ENCODE measurements around the gene AMH. TPM values are rescaled to one million over a fixed set of nuclear protein-coding genes. Genes with fewer than 3 reads are reported as not detected.

The AMH gene
- total RNA-seq, 2 experiments from 2014 or later, result 4.5 to 6.1 TPM

DNA sequence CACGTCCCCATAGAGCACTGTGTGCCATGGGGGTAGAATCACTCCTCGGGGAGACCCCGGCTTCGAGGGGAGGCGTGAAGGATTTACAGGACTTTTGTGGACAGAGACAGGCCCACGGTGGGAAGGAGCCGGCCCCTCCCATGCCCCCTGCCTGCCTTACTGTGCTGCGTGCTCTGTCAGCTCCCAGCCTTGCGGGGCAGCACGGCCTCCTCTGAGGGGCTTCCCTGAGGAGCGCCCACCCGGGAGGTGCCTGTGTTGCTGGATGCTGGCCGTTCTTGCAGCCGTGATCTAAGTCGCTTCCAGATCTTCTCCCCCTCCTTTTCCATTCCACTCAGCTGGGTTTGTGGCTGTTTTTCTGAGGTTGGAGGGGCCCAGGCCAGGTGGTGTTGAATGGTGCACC lies 42.1 kb upstream of the AMH start:
- ChIA-PET CTCF (no interaction called here), POLR2A (no interaction called here)
- DNase-seq (no peak), ATAC-seq (no peak)
- Mint-ChIP-seq H3K36me3 (ENCODE audit: low read depth) (peaks cover 22% of the 10 kb centered on the region), H3K9me3 (no peaks in the 10 kb centered on the region), H3K27ac (no peak overlapping the region), H3K4me1 (ENCODE audit: low read depth) (no peaks in the 10 kb centered on the region), H3K4me3 (no peak overlapping the region), H3K27me3 (no peaks in the 10 kb centered on the region)
- TF ChIP-seq, protein P1, sequence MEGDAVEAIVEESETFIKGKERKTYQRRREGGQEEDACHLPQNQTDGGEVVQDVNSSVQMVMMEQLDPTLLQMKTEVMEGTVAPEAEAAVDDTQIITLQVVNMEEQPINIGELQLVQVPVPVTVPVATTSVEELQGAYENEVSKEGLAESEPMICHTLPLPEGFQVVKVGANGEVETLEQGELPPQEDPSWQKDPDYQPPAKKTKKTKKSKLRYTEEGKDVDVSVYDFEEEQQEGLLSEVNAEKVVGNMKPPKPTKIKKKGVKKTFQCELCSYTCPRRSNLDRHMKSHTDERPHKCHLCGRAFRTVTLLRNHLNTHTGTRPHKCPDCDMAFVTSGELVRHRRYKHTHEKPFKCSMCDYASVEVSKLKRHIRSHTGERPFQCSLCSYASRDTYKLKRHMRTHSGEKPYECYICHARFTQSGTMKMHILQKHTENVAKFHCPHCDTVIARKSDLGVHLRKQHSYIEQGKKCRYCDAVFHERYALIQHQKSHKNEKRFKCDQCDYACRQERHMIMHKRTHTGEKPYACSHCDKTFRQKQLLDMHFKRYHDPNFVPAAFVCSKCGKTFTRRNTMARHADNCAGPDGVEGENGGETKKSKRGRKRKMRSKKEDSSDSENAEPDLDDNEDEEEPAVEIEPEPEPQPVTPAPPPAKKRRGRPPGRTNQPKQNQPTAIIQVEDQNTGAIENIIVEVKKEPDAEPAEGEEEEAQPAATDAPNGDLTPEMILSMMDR (IDR thresholded peaks at IDR 0.05), result no peak
- intact Hi-C loops (cut with micrococcal nuclease), result no loop called here

DNA sequence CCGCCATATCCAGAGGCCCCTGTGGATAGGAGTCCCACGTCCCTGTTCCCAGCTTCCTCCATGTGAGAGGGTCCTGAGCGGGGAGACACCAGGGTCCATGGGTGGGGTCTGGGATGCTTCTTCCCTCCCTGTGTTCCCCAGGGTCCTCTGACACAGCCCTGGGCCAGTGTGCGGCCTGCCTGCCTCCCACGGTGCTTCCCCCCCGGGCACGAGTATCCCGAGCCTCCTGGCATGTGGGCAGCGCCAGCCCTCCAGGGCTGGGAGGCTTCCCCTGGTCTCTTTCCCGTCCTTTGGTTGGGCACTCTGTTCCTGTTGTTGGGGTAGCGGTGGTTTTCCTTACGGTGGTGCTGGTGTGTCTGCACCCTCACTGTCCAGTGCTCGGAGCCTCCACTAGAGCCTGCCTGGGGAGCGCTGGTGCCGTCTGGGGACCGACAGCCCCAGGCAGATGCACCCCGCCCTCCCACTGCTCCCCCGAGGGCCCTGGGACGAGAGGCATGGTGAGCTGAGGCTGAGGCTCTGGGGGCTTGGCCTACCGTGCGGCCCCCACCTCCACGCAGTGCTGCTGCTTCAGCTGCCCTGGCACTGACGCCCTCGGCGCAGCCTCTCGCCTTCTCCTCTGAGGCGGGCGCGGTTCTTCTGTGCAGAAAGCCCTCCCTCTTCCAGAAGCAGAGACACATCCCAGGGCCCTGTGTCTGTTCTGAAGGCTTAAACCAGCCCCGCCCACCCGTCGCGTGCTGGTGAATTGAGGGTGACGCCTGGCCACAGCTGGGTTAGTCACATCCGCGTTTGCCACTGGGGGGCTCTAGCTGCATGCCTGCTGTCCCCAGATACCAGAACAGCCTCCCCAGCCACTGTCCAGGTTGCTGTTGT lies 40.9 kb upstream of the AMH start:
- intact Hi-C loops (cut with micrococcal nuclease), result no loop called here
- H3K4me3 Mint-ChIP-seq, result no peak overlapping the region
- TF ChIP-seq, protein P1 (IDR thresholded peaks at IDR 0.05), result no peak
- DNase-seq, result peak; percentile 68
- no peaks in the 10 kb centered on the region for H3K27me3 Mint-ChIP-seq
- POLR2A ChIA-PET, result interaction anchor here (0.5 to 1.4 kb wide), 2 partner anchors 25 to 577 kb away, joined by 3 to 4 read pairs; no protein-coding TSS in a partner anchor
- CTCF ChIA-PET, result interaction anchor here (1.5 kb wide), 1 partner anchor 54 kb away, joined by 3 read pairs; no protein-coding TSS in a partner anchor
- no peaks in the 10 kb centered on the region for H3K4me1 Mint-ChIP-seq (ENCODE audit: low read depth)
- H3K27ac Mint-ChIP-seq, result no peak overlapping the region
- H3K9me3 Mint-ChIP-seq, result no peaks in the 10 kb centered on the region
- peaks cover 23% of the 10 kb centered on the region for H3K36me3 Mint-ChIP-seq (ENCODE audit: low read depth)
- ATAC-seq, result peak; percentile 62

DNA sequence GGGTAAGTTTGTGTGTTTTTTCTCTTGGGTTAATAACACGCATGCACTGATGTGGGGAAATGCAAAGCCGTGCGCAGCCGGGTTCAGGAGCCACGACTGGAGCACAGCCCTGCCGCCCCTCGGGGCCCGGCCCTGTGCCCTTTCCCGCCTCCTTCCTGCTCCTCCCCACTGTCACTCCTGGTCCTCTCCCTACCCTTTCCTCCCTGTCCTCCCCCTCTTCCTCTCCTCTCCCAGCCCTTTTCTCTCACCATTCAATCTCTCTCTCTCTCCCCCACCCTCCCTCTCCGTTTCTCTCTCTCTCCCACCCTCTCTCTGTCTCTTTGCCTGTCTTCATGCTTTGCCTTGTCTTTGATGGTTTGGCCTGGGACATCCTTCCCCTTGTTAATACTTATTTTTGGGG lies 40.1 kb upstream of the AMH start:
- CTCF ChIA-PET, result interaction anchor here (1.5 kb wide), 1 partner anchor 53 kb away, joined by 3 read pairs; no protein-coding TSS in a partner anchor
- peaks cover 25% of the 10 kb centered on the region for H3K36me3 Mint-ChIP-seq (ENCODE audit: low read depth)
- no peak for ATAC-seq
- H3K4me1 Mint-ChIP-seq (ENCODE audit: low read depth), result no peaks in the 10 kb centered on the region
- POLR2A ChIA-PET, result interaction anchor here (0.5 kb wide), 1 partner anchor 578 kb away, joined by 3 read pairs; no protein-coding TSS in a partner anchor
- H3K9me3 Mint-ChIP-seq, result no peaks in the 10 kb centered on the region
- no peaks in the 10 kb centered on the region for H3K27me3 Mint-ChIP-seq
- intact Hi-C loops (cut with micrococcal nuclease), result no loop called here
- no peak for DNase-seq
- TF ChIP-seq, protein P1 (IDR thresholded peaks at IDR 0.05), result no peak
- H3K27ac Mint-ChIP-seq, result no peak overlapping the region
- no peak overlapping the region for H3K4me3 Mint-ChIP-seq

DNA sequence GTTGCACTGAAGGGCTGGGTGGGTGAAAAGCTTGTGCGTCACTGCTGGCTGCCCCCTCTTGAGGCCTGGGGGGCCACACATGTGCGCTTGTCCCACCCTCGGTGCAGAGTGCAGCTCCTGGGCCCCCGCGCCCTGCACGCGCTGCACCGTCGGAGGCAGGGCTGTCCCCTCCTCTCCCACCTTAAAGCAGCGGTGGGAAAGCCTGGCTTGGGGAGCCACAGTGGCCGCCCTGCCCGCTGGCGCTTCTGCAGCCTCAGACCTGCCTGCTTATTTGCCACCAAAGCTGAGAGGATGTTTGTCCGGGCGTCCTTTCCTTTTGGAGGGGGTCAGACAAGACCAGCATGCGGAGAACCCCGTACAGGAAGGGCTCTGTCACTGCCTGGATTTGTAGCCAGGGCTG lies 39.7 kb upstream of the AMH start:
- no peak for ATAC-seq
- Mint-ChIP-seq H3K9me3 (no peaks in the 10 kb centered on the region), H3K4me1 (ENCODE audit: low read depth) (peaks cover under 1% of the 10 kb centered on the region), H3K36me3 (ENCODE audit: low read depth) (peaks cover 27% of the 10 kb centered on the region), H3K27ac (no peak overlapping the region), H3K27me3 (no peaks in the 10 kb centered on the region), H3K4me3 (no peak overlapping the region)
- ChIA-PET POLR2A (no interaction called here), CTCF (interaction anchor here (1.5 kb wide), 1 partner anchor 53 kb away, joined by 3 read pairs; no protein-coding TSS in a partner anchor)
- intact Hi-C loops (cut with micrococcal nuclease), result no loop called here
- TF ChIP-seq, protein P1 (IDR thresholded peaks at IDR 0.05), result no peak
- DNase-seq, result no peak

DNA sequence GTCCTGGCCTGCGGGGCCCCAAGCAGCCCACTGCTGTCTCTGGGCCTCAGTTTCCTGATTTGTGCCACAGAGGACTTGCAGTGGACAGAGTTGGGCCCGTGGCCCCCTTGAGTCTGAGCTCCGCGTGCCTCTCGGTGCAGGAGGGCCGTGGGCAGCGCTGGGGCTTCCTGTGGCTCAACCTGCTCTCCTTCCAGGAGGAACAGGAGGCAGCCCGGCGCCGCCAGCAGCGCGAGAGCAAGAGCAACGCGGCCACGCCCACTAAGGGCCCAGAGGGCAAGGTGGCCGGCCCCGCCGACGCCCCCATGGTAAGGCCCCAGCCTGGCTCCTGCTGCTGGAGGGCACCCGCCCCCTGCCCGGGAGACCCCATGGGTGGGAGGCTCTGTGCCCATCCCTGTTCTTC lies 38.9 kb upstream of the AMH start:
- Mint-ChIP-seq H3K36me3 (ENCODE audit: low read depth) (peaks cover 34% of the 10 kb centered on the region), H3K27ac (no peak overlapping the region), H3K9me3 (no peaks in the 10 kb centered on the region), H3K4me3 (no peak overlapping the region), H3K4me1 (ENCODE audit: low read depth) (peaks cover 8% of the 10 kb centered on the region), H3K27me3 (no peaks in the 10 kb centered on the region)
- CTCF ChIA-PET, result no interaction called here
- ATAC-seq, result no peak
- DNase-seq, result no peak
- intact Hi-C loops (cut with micrococcal nuclease), result no loop called here
- POLR2A ChIA-PET, result interaction anchor here (0.5 kb wide), 1 partner anchor 269 kb away, joined by 3 read pairs; the partner anchor contains the start of gene CSNK1G2
- TF ChIP-seq, protein P1 (IDR thresholded peaks at IDR 0.05), result no peak

Data from activated CD8-positive, alpha-beta T cell treated with anti-CD3 and anti-CD28 coated beads for 36 hours (primary cell).